NCI-H345 treated with DMSO at 0.1 percent for 48 hours (cell line): ENCODE measurements around the gene DNAH6.
"Not testable (repeated sequence)": the region's sequence is repeated elsewhere in the genome, so short reads cannot be mapped to it uniquely, and the experiment has no call there.

ENCODE experiments used
- DNase-seq: peaks from one replicate; lab custom pipeline; 2025; ENCODE audit not compliant: unreplicated experiment; lab: John Stamatoyannopoulos, UW

The DNAH6 gene

DNA sequence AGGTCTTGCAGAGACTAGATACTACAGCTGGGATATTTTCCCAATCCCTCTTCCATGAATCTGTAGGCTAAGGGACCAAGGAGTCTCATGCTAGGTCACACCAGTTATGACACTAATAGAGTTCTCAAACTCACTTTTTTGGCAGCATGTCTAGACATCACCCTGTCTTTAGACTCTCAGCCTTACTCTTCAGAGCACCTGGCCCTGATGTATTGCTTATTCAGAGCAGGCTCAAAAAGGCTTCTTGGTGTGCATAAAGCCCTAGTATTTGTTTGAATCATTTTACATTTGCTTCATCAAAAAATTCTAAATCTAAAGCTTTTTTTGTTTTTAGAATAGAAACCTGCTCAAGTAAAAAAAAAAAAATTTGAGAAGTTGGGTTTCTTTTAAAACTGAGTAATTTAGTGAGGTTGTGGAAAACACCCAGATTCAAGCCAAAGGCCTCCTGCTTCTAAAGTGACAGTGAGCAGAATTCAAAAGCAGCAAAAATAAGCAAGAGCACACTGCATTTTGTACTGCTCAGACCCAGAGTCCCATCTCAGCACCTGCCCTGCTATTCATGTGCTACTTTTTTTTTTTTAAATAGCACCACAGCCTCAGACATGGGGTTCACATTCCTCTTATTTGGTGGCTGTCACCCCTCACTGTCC is 18.0 kb upstream of the DNAH6 start:
- DNase-seq: no peak

- DNase-seq: not testable (repeated sequence)
Observed at GRCh38 chr2:84511024-84511423, 5.3 kb upstream of the DNAH6 start.

- DNase-seq: no peak
Observed at GRCh38 chr2:84515788-84516187, 510 bp upstream of the DNAH6 start.

DNA sequence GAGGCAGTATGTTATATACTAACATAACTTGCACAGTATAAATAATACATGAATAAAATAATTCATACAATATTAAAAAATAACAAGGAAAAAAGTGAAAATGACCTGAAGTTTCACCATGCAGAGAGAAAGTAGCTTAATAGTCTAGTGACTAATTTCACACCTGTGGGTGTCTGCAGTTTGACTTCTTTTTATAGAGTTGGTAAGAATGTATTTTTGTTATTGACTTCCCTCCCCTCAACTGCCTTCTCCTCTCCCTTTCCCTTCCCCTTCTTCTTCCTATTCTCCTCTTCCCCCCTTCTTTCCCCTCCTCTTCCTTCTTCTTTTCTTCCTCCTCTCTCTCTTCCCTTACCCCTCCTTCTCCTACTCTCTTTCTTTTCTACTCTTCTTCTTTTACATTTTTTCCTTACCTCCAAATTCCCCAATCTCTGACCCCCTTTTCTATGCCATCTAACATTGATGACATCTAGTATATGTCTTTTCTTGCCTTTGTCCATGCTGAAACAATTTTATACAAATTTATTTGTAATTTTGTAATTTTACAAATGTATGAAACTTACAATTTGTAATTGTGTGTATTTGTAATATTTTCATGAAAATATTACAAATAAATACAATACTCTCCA is 3.1 kb downstream of the DNAH6 start:
- no peak for DNase-seq

GRCh38 chr2:84526562-84526961 is 10.3 kb downstream of the DNAH6 start:
- no peak for DNase-seq

DNA sequence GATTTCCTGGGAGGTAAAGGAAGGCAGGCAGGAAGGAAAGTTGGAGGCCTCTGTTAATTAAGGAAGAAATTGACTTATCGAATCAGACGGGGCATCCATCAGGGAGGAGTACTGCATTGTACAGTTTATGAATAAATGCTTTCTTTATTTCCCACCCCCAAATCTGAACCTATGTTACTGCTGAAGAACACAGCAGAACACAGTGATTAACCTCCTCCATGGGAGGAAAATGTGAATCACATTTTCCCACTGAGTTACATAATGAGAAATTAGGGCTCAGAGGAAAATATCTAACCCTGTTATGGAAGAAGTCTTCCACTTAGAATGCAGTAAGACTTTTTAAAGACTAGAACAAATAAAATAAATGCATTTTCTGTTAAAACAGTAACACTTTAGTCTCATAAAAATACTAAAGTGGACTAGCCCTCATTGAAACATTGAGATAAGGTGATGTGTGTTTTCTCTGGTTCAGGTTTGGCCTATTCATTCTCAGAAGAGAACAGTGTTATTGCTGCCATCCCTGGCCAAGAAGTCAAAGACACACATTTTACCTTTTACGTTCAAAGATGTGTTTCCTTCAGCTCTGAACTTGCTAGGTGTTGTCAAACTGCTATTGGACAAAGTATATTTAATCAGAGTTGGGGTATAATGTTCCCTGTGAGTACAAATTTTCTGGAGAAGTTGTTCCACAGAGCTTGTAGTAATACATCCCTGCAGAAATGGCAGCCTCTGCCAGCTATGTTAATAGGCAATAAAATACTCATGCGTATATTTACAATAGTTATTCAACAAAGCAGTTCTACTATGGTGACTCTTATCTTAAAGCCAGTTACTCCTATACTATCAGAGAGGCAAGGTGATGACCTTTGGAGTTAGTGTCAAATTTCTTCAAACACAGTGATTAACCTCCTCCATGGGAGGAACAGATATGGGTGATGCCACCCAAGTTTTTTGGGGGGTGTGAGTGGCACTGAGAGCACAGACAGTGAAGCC is 11.1 kb downstream of the DNAH6 start:
- no peak for DNase-seq

GRCh38 chr2:84532291-84532690 is 16.0 kb downstream of the DNAH6 start:
- no peak for DNase-seq

- DNase-seq: no peak
Observed at GRCh38 chr2:84534225-84534624, 17.9 kb downstream of the DNAH6 start.

GRCh38 chr2:84537251-84537650 is 21.0 kb downstream of the DNAH6 start:
- no peak for DNase-seq

- no peak for DNase-seq
Observed at GRCh38 chr2:84539729-84540128, 23.4 kb downstream of the DNAH6 start.

GRCh38 chr2:84545005-84545404 is 28.7 kb downstream of the DNAH6 start:
- no peak for DNase-seq

DNA sequence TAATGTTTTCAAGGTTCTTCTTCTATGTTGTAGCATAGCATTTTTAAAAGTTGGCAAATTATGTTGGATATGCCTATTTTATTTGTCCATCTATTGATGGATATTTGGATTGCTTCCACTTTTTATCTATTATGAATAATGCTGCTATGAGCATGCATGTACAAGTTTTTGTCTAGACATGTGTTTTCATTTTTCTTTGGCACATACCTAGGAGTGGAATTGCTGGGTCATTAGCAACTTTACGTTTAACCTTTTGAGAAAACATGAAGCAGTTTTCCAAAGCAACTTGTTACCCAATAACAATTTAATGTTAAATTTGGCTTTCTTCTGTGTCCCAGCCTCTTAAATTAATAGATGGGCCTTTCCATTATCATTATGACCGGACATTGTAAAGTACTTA is 30.3 kb downstream of the DNAH6 start:
- no peak for DNase-seq

GRCh38 chr2:84548303-84548702 is 32.0 kb downstream of the DNAH6 start:
- no peak for DNase-seq

GRCh38 chr2:84550916-84551315 is 34.6 kb downstream of the DNAH6 start:
- DNase-seq: no peak

- not testable (repeated sequence) for DNase-seq
Observed at GRCh38 chr2:84551526-84551925, 35.2 kb downstream of the DNAH6 start.

DNA sequence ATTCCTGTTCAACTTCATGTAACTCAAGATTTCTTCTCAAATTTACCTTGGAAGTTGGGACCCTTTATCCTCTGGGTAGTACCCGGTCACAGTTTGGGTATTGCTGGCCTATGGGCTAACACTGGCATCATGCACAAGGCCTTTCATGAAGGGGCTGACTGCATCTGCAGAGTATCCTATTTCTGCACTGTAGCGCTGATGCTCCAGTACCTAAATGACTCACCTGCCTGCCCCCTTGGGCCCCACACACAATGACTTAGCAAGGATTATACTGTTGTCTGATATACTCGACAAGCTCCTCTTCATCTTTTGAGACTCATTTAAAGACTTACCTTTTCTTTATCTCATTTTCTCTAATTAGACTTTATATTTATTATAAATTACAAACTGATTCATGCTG is 39.9 kb downstream of the DNAH6 start:
- no peak for DNase-seq

- DNase-seq: no peak
Observed at GRCh38 chr2:84559838-84560237, 43.5 kb downstream of the DNAH6 start.

DNA sequence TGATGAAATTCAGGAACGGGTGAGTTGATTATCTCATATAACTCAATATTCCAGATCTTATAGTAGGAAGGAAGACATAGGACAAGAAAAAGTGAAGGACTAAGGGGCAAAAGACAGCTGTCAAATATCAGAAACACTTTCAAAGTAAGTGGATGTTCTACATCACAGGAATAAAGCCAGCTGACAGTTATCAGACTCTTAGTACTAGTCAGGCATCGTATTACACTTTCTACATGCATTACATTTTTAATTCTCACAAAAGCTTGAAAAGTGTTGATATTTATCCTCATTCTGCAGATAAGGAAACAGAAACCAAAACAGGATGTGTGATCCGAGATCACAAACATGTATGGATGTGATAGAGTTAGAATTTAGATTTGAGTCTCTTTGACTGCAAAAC is 63.4 kb downstream of the DNAH6 start:
- DNase-seq: no peak

DNA sequence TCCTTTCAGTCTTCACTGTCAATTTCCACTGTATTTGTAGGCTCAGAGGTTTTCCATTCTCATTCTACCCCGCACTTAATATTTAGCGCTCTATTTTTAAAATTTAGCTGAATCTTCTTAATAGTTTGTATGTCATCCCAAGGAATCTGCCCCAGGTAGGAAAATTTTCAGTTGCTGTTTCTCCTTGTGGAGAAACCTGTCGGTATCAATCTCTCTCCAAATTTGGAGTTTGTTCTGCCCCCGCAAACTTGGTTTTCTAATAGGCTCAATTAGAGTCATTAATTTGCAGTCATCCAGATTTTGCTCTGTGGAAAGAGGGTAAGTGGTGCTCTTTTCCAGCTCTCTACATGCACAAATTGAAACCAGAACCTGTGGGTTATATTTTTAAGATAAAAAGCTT is 87.6 kb downstream of the DNAH6 start:
- no peak for DNase-seq

GRCh38 chr2:84613082-84613481 is 96.8 kb downstream of the DNAH6 start:
- DNase-seq: no peak

GRCh38 chr2:84619794-84620371 is 103.6 kb downstream of the DNAH6 start:
- DNase-seq: no peak
